ENCODE data around the gene AICDA.

AICDA gene

DNA sequence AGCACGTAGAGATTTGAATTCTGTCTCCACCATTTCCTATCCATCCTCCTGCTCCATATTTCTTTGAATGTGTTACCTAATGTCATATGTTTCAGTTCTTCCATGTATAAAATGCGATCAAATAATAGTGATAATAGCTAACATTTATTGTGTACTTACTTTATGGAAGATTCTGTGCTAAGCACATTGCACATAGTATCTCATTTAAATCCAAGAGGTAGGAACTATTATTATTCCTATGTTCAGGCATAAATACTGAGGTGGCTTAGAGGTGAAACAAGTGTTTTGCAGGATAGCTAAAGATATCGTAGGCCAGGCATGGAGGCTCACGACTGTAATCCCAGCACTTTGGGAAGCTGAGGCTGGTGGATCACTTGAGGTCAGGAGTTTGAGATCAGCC lies 17.5 kb upstream of the AICDA start:
- no peak for TF ChIP-seq FOXP2 (optimal IDR thresholded peaks at IDR 0.05; ENCODE audit: borderline replicate concordance, extremely low read depth, extremely low read length, insufficient read depth)
- no peak for TF ChIP-seq TAF1 (IDR thresholded peaks at IDR 0.05; ENCODE audit: borderline replicate concordance, insufficient read depth, low read length)
- no peak for TF ChIP-seq SIN3A (IDR thresholded peaks at IDR 0.05; ENCODE audit: borderline replicate concordance, insufficient read depth, low read length)
- TF ChIP-seq, protein P1, sequence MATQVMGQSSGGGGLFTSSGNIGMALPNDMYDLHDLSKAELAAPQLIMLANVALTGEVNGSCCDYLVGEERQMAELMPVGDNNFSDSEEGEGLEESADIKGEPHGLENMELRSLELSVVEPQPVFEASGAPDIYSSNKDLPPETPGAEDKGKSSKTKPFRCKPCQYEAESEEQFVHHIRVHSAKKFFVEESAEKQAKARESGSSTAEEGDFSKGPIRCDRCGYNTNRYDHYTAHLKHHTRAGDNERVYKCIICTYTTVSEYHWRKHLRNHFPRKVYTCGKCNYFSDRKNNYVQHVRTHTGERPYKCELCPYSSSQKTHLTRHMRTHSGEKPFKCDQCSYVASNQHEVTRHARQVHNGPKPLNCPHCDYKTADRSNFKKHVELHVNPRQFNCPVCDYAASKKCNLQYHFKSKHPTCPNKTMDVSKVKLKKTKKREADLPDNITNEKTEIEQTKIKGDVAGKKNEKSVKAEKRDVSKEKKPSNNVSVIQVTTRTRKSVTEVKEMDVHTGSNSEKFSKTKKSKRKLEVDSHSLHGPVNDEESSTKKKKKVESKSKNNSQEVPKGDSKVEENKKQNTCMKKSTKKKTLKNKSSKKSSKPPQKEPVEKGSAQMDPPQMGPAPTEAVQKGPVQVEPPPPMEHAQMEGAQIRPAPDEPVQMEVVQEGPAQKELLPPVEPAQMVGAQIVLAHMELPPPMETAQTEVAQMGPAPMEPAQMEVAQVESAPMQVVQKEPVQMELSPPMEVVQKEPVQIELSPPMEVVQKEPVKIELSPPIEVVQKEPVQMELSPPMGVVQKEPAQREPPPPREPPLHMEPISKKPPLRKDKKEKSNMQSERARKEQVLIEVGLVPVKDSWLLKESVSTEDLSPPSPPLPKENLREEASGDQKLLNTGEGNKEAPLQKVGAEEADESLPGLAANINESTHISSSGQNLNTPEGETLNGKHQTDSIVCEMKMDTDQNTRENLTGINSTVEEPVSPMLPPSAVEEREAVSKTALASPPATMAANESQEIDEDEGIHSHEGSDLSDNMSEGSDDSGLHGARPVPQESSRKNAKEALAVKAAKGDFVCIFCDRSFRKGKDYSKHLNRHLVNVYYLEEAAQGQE (IDR thresholded peaks at IDR 0.05; ENCODE audit: insufficient read depth in 1 of 2, low read depth in 2 of 2, low read length in 2 of 2) = no peak
- no peak for TF ChIP-seq POLR2AphosphoS5 (IDR thresholded peaks at IDR 0.05; ENCODE audit: low read depth, low read length)

GRCh38 chr12:8629486-8630033 lies 16.9 kb upstream of the AICDA start:
- no peak for TF ChIP-seq SIN3A (IDR thresholded peaks at IDR 0.05; ENCODE audit: borderline replicate concordance, insufficient read depth, low read length)
- TF ChIP-seq, protein P1 (IDR thresholded peaks at IDR 0.05; ENCODE audit: insufficient read depth in 1 of 2, low read depth in 2 of 2, low read length in 2 of 2) = no peak

GRCh38 chr12:8628731-8629130 lies 16.1 kb upstream of the AICDA start:
- TF ChIP-seq TAF1 (IDR thresholded peaks at IDR 0.05; ENCODE audit: borderline replicate concordance, insufficient read depth, low read length) (no peak), POLR2AphosphoS5 (IDR thresholded peaks at IDR 0.05; ENCODE audit: low read depth, low read length) (no peak)

GRCh38 chr12:8622646-8623045 lies 10.0 kb upstream of the AICDA start:
- TF ChIP-seq POLR2AphosphoS5 (IDR thresholded peaks at IDR 0.05; ENCODE audit: low read depth, low read length) = no peak
- TF ChIP-seq FOXP2 (optimal IDR thresholded peaks at IDR 0.05; ENCODE audit: borderline replicate concordance, extremely low read depth, extremely low read length, insufficient read depth) = no peak
- TF ChIP-seq SIN3A (IDR thresholded peaks at IDR 0.05; ENCODE audit: borderline replicate concordance, insufficient read depth, low read length) = no peak
- TF ChIP-seq TAF1 (IDR thresholded peaks at IDR 0.05; ENCODE audit: borderline replicate concordance, insufficient read depth, low read length) = no peak
- TF ChIP-seq, protein P1 (IDR thresholded peaks at IDR 0.05; ENCODE audit: insufficient read depth in 1 of 2, low read depth in 2 of 2, low read length in 2 of 2) = no peak

- no peak for TF ChIP-seq SIN3A (IDR thresholded peaks at IDR 0.05; ENCODE audit: borderline replicate concordance, insufficient read depth, low read length)
- no peak for TF ChIP-seq POLR2AphosphoS5 (IDR thresholded peaks at IDR 0.05; ENCODE audit: low read depth, low read length)
- no peak for TF ChIP-seq FOXP2 (optimal IDR thresholded peaks at IDR 0.05; ENCODE audit: borderline replicate concordance, extremely low read depth, extremely low read length, insufficient read depth)
Measured at GRCh38 chr12:8615206-8615605, 2.5 kb upstream of the AICDA start.

DNA sequence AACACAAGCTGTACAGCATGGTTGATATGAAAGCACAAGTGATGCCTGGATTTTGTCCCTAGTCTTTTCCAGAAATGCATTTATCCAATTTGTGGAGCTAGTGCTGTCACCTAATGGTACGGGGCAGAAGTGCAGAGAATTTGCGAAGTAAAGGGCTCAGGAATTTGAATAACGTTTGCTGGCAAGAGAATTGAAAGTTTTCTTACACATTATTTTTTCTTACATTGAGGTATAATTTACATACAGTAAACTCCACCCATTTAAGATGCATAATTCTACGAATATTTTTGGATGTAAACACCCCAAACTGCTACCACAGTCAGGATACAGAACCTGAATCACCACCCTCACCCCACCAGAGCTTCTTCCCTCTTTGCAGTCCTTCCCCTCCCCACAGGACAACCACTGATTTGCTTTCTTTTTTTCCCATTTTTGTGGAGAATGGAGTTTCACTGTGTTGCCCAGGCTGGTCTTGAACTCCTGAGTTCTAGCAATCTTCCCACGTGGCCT lies 3.5 kb downstream of the AICDA start:
- TF ChIP-seq TAF1 (IDR thresholded peaks at IDR 0.05; ENCODE audit: borderline replicate concordance, insufficient read depth, low read length) (no peak), POLR2AphosphoS5 (IDR thresholded peaks at IDR 0.05; ENCODE audit: low read depth, low read length) (no peak), SIN3A (IDR thresholded peaks at IDR 0.05; ENCODE audit: borderline replicate concordance, insufficient read depth, low read length) (no peak), FOXP2 (optimal IDR thresholded peaks at IDR 0.05; ENCODE audit: borderline replicate concordance, extremely low read depth, extremely low read length, insufficient read depth) (no peak)
- TF ChIP-seq, protein P1 (IDR thresholded peaks at IDR 0.05; ENCODE audit: insufficient read depth in 1 of 2, low read depth in 2 of 2, low read length in 2 of 2) = no peak

All from PFSK-1 (cell line).